GM12878 (cell line): ENCODE measurements around the gene LETM1. TPM values are rescaled to one million over a fixed set of nuclear protein-coding genes. Genes with fewer than 3 reads are reported as not detected.

Experiments used
- ATAC-seq: fragments of 200-7000 bp; cut with Tn5 transposase; 3 replicates; pipeline ENCODE4 v1.9.1; 2020; ENCODE audit warnings: mild to moderate bottlenecking, moderate library complexity
- BruUV-seq: library from RNA; stranded (reverse); fragments of 400-500 nt; replicated peaks from 2 replicates; lab custom pipeline; 2021; lab: Mats Ljungman, UMichigan
- CTCF ChIA-PET: fragments of 300-600 bp; sonication (Branson Sonifier 250); formaldehyde crosslinking; extraction: SDS; loops from one replicate; lab custom pipeline; 2021; ENCODE audit warnings: inconsistent platforms; lab: Yijun Ruan, JAX
- POLR2A ChIA-PET: fragments of 350-600 bp; formaldehyde crosslinking; extraction: SDS; loops from one replicate; lab custom pipeline; 2021; ENCODE audit warnings: inconsistent platforms; lab: Charles Lee
- RAD21 ChIA-PET: fragments of 300-600 bp; sonication (Branson Sonifier 250); formaldehyde crosslinking; loops from one replicate; lab custom pipeline; 2023; ENCODE audit warnings: antibody characterized with exemption; ENCODE audit not compliant: unreplicated experiment; lab: Charles Lee
- SMC1A ChIA-PET: fragments of 300-600 bp; sonication (Branson Sonifier 250); formaldehyde crosslinking; loops from one replicate; lab custom pipeline; 2023; ENCODE audit not compliant: unreplicated experiment, uncharacterized antibody; lab: Charles Lee
- DNase-seq: peaks from one replicate; pipeline ENCODE4 v3.0.0-alpha.2; 2011; ENCODE audit warnings: low read depth, low spot score
- FAIRE-seq: peaks from 3 replicates; lab custom pipeline; 2011; peaks lifted over from hg19 to GRCh38; lab: Jason Lieb, UNC
- H2AFZ ChIP-seq: 2 replicates; pipeline ENCODE4 v1.6.0; 2011; ENCODE audit warnings: low read depth, low read length, control low read depth; ENCODE audit not compliant: control insufficient read depth
- H3K27ac ChIP-seq: 2 replicates; pipeline ENCODE4 v1.5.1; 2011; ENCODE audit warnings: control low read depth; ENCODE audit not compliant: control insufficient read depth, insufficient read depth
- H3K27me3 ChIP-seq, 2 experiments: replicated peaks in 1 of 2; 2 replicates each; pipeline versions ENCODE4 v1.6.0 to v1.6.1; 2011; ENCODE audit warnings: low read length in 1 of 2; ENCODE audit not compliant: control insufficient read depth in 2 of 2, insufficient read depth in 2 of 2
- H3K36me3 ChIP-seq, 2 experiments: 2 replicates each; pipeline ENCODE4 v1.5.1; 2011; ENCODE audit warnings: low read length in 1 of 2; ENCODE audit not compliant: control insufficient read depth in 2 of 2, insufficient read depth in 2 of 2
- H3K4me1 ChIP-seq: 2 replicates; pipeline ENCODE4 v1.6.1; 2011; ENCODE audit warnings: mild to moderate bottlenecking, low read length, moderate library complexity, mixed read lengths; ENCODE audit not compliant: control insufficient read depth, insufficient read depth
- H3K4me2 ChIP-seq: 2 replicates; pipeline ENCODE4 v1.6.0; 2011; ENCODE audit warnings: control low read depth; ENCODE audit not compliant: control insufficient read depth, insufficient read depth
- H3K4me3 ChIP-seq: fragments of 200-600 bp; sonication (generic); 2 replicates; pipeline ENCODE4 v1.5.1; 2016
- H3K79me2 ChIP-seq: 2 replicates; pipeline ENCODE4 v1.6.0; 2011; ENCODE audit warnings: low read length; ENCODE audit not compliant: control insufficient read depth, insufficient read depth
- H3K9ac ChIP-seq: 2 replicates; pipeline ENCODE4 v1.8.0; 2011; ENCODE audit warnings: low read length, control low read depth, mixed read lengths; ENCODE audit not compliant: control insufficient read depth, insufficient read depth
- H3K9me3 ChIP-seq: replicated peaks from 3 replicates; pipeline ENCODE4 v1.5.1; 2011; ENCODE audit warnings: mild to moderate bottlenecking, low read length; ENCODE audit not compliant: control insufficient read depth, insufficient read depth
- H4K20me1 ChIP-seq: 2 replicates; pipeline ENCODE4 v1.6.0; 2011; ENCODE audit not compliant: control insufficient read depth, insufficient read depth
- CEBPB ChIP-seq, 2 experiments: fragments of 150-350 bp in 1 of 2; IDR thresholded peaks; 2 replicates each; pipeline ENCODE4 v1.6.1; 2012 to 2014; ENCODE audit warnings: low read depth in 2 of 2, low read length in 2 of 2, borderline replicate concordance in 1 of 2, inconsistent platforms in 1 of 2
- IKZF1 ChIP-seq: fragments of 450-650 bp; conservative IDR thresholded peaks from 2 replicates; pipeline ENCODE4 v1.6.1; 2017; ENCODE audit warnings: antibody characterized with exemption, mild to moderate bottlenecking
- MXI1 ChIP-seq: fragments of 150-350 bp; IDR thresholded peaks from 2 replicates; pipeline ENCODE4 v1.6.1; 2011; ENCODE audit warnings: low read depth, mild to moderate bottlenecking, inconsistent platforms, low read length, improper control_type of control experiment
- NFXL1 ChIP-seq: fragments of 450-650 bp; IDR thresholded peaks from 2 replicates; pipeline ENCODE4 v1.6.1; 2017; ENCODE audit warnings: antibody characterized with exemption, mild to moderate bottlenecking, borderline replicate concordance
- POLR2AphosphoS5 ChIP-seq: IDR thresholded peaks from 2 replicates; pipeline ENCODE4 v1.6.1; 2011; ENCODE audit warnings: mild to moderate bottlenecking, low read length, inconsistent platforms
- SPI1 ChIP-seq: IDR thresholded peaks from 2 replicates; pipeline ENCODE4 v1.6.1; 2011; ENCODE audit warnings: low read depth, mild to moderate bottlenecking, low read length, moderate library complexity, borderline replicate concordance; ENCODE audit not compliant: insufficient read depth
- TCF3 ChIP-seq: IDR thresholded peaks from 2 replicates; pipeline ENCODE4 v1.6.1; 2012; ENCODE audit warnings: low read depth, mild to moderate bottlenecking, low read length, borderline replicate concordance; ENCODE audit not compliant: insufficient read depth
- YY1 ChIP-seq: IDR thresholded peaks from 2 replicates; pipeline ENCODE4 v1.6.1; 2011; ENCODE audit warnings: low read depth, mild to moderate bottlenecking, low read length
- ZBED1 ChIP-seq: IDR thresholded peaks from 2 replicates; pipeline ENCODE4 v1.6.1; 2016; ENCODE audit warnings: borderline replicate concordance
- WGBS: methylation state at CpG from one replicate; pipeline ENCODE4 v1.1.6; 2016; ENCODE audit warnings: low lambda C conversion rate; ENCODE audit not compliant: insufficient replicate concordance, insufficient coverage; ENCODE audit errors: missing lambda C conversion rate; 5-methylcytosine and 5-hydroxymethylcytosine counted together
- in situ Hi-C: fragments of 300-500 bp; cut with MboI; formaldehyde crosslinking; loops from 9 replicates; pipeline ENCODE4 v1.14.3; 2018; ENCODE audit warnings: mixed read lengths
- intact Hi-C: fragments of 100-400 bp; cut with micrococcal nuclease; formaldehyde crosslinking; loops from one replicate; pipeline ENCODE4 v1.14.2; 2022; ENCODE audit not compliant: unreplicated experiment
- polyA plus RNA-seq, 11 experiments: library from polyadenylated mRNA; depleted of rRNA in 4 of 11; unstranded in 6 of 11; stranded (reverse) in 5 of 11; fragments of >200 nt; fragmentation: Nextera tagmentation in 4 of 11; fragmentation: Illumina TruSeq in 1 of 11; extraction: Ambion mirVana in 4 of 11; extraction: Trizol in 1 of 11; gene quantifications; 1 replicate in 1 of 11; 2 replicates in 10 of 11; pipeline versions ENCODE4 v1.2.1 to v1.2.3, GENCODE V29; 2011 to 2016; ENCODE audit warnings: inconsistent platforms in 2 of 11, missing spikeins in 2 of 11, low read depth in 1 of 11
- total RNA-seq, 4 experiments: library from RNA; depleted of rRNA in 3 of 4; stranded (reverse); fragments of >200 nt in 3 of 4; fragmentation: Illumina TruSeq in 1 of 4; extraction: Trizol in 1 of 4; gene quantifications; 2 replicates each; pipeline versions ENCODE4 v1.2.1 to v1.2.3, GENCODE V29; 2013 to 2021
- TF ChIP-seq, protein P1 (sequence below): fragments of 450-650 bp; IDR thresholded peaks from 2 replicates; pipeline ENCODE4 v1.6.1; 2017; ENCODE audit warnings: borderline replicate concordance
- TF ChIP-seq, protein P2 (sequence below): IDR thresholded peaks from 2 replicates; pipeline ENCODE4 v1.6.1; 2012; ENCODE audit warnings: low read depth, low read length, improper control_type of control experiment

The LETM1 gene
- total and polyA plus RNA-seq, 10 of the 15 experiments (the other 5 are each of a cell fraction or from before 2014, with no cell fraction given), result 2.6 to 65.2 (median 30.2) TPM

DNA sequence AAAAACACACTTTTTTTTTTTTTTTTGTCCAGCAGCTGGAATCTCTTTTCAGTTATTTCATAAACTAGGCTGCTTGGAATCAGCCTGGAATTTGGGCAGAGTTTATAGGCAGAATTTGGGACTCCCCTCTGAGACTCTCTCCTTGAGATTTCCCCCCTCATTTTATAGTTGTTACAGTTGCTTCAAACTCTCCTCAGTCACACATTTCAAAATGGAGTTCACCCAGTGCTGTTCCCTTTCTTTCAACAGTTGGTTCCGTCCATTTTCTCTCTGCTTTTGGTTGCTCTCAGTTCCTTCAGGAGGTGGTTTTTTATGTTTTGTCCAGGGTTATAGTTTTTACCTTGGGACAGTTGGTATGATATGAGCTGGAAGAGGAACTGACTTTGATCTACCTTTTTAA, 42.7 kb upstream of the LETM1 start:
- intact Hi-C loops, result loop anchor here (1.0 to 5.0 kb wide), 4 partner anchors 26 to 150 kb away; no protein-coding TSS in a partner anchor
- Histone ChIP-seq H3K9ac (no peak overlapping the region), H3K4me3 (no peak overlapping the region), H3K27ac (no peak overlapping the region; the same call in 1 of the 2 replicates), H3K79me2 (peaks cover 76% of the 10 kb centered on the region), H3K4me2 (0 out of 2 replicates have a peak overlapping the region, but pooled peaks have one; percentile 47), H3K4me1 (peaks cover 6% of the 10 kb centered on the region), H2AFZ (0 out of 2 replicates have a peak overlapping the region, but pooled peaks have one; percentile 29), H3K27me3 (no peaks in the 10 kb centered on the region), H3K9me3 (no peaks in the 10 kb centered on the region)
- DNase-seq, result no peak
- no peak for FAIRE-seq
- BruUV-seq, result no TSS peak
- 13% methylated on average over 1 of the region's 1 CpG for WGBS
- RAD21 ChIA-PET, result interaction anchor here (1.1 to 2.4 kb wide), 10 partner anchors 12 to 205 kb away, joined by 3 to 16 read pairs (median 5); partner anchors contain the start of gene LETM1
- TF ChIP-seq, protein P1, sequence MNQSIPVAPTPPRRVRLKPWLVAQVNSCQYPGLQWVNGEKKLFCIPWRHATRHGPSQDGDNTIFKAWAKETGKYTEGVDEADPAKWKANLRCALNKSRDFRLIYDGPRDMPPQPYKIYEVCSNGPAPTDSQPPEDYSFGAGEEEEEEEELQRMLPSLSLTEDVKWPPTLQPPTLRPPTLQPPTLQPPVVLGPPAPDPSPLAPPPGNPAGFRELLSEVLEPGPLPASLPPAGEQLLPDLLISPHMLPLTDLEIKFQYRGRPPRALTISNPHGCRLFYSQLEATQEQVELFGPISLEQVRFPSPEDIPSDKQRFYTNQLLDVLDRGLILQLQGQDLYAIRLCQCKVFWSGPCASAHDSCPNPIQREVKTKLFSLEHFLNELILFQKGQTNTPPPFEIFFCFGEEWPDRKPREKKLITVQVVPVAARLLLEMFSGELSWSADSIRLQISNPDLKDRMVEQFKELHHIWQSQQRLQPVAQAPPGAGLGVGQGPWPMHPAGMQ, result no peak
- TF ChIP-seq YY1, result peak; percentile 51; the same call in 1 of the 2 replicates
- TF ChIP-seq, all 136 proteins: peak for 1
- in situ Hi-C loops, result no loop called here
- CTCF ChIA-PET, result interaction anchor here (1.2 to 4.5 kb wide), 21 partner anchors 10 to 178 kb away, joined by 3 to 38 read pairs (median 11); partner anchors contain the start of gene TMEM129
- Histone ChIP-seq H3K36me3 (peaks cover 22 to 33% of the 10 kb centered on the region in 2 experiments), H4K20me1 (peaks cover 8% of the 10 kb centered on the region; the same call in 1 of the 2 replicates)
- ATAC-seq, result peak; percentile 29
- POLR2A ChIA-PET, result interaction anchor here (0.6 kb wide), 1 partner anchor 40 kb away, joined by 4 read pairs; no protein-coding TSS in a partner anchor
- SMC1A ChIA-PET, result interaction anchor here (0.6 to 4.0 kb wide), 17 partner anchors 9 to 168 kb away, joined by 3 to 25 read pairs (median 6); no protein-coding TSS in a partner anchor

DNA sequence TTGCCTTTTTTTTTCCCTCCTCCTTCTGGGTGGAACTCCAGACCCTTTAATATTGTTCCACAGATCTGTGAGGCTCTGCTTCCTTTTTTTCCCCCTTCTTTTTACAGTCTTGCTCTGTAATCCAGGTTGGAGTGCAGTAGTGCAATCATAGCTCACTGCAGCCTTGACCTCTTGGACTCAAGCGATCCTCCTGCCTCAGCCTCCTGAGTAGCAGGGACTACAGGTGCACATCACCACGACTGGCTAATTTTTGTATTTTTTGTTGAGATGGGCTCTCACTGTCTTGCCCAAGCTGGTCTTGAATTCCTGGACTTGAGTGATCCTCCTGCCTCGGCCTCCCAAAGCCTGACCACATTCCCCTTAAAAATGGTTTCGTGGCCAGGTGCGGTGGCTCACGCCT, 42.1 kb upstream of the LETM1 start:
- ChIA-PET POLR2A (no interaction called here), SMC1A (interaction anchor here (1.6 to 4.0 kb wide), 7 partner anchors 10 to 60 kb away, joined by 4 to 20 read pairs (median 7); no protein-coding TSS in a partner anchor), RAD21 (interaction anchor here (1.2 to 1.7 kb wide), 3 partner anchors 62 to 205 kb away, joined by 3 to 5 read pairs (median 3); no protein-coding TSS in a partner anchor), CTCF (interaction anchor here (1.0 to 3.9 kb wide), 10 partner anchors 10 to 177 kb away, joined by 3 to 38 read pairs (median 10); partner anchors contain the start of gene TMEM129)
- no peaks in the 10 kb centered on the region for H3K27me3 ChIP-seq
- WGBS, result 93% methylated on average over 6 of the region's 6 CpGs
- in situ Hi-C loops (no loop called here), intact Hi-C loops (loop anchor here (2.0 to 5.0 kb wide), 2 partner anchors 25 to 46 kb away; no protein-coding TSS in a partner anchor)
- no TSS peak for BruUV-seq
- H3K79me2 ChIP-seq, result peaks cover 78% of the 10 kb centered on the region
- no peak for ATAC-seq
- peaks cover 8% of the 10 kb centered on the region; the same call in 1 of the 2 replicates for H4K20me1 ChIP-seq
- no peak overlapping the region for H3K4me2 ChIP-seq
- H3K9me3 ChIP-seq, result no peaks in the 10 kb centered on the region
- peaks cover 6% of the 10 kb centered on the region for H3K4me1 ChIP-seq
- H3K27ac ChIP-seq, result no peak overlapping the region
- no peak overlapping the region for H3K4me3 ChIP-seq
- no peak overlapping the region for H3K9ac ChIP-seq
- peaks cover 18 to 32% of the 10 kb centered on the region in 2 experiments for H3K36me3 ChIP-seq
- DNase-seq, result no peak
- no peak overlapping the region for H2AFZ ChIP-seq
- FAIRE-seq, result no peak
- TF ChIP-seq TCF3, result no peak
- TF ChIP-seq SPI1, result no peak
- TF ChIP-seq CEBPB (IDR thresholded peaks at IDR 0.05; ENCODE audit: borderline replicate concordance in 1 of 2, low read depth in 2 of 2, low read length in 2 of 2), result no peak
- TF ChIP-seq MXI1, result no peak
- no peak for TF ChIP-seq POLR2AphosphoS5
- TF ChIP-seq, protein P2, sequence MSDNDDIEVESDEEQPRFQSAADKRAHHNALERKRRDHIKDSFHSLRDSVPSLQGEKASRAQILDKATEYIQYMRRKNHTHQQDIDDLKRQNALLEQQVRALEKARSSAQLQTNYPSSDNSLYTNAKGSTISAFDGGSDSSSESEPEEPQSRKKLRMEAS, result no peak
- no peak for TF ChIP-seq IKZF1
- no peak for TF ChIP-seq NFXL1
- no peak for TF ChIP-seq ZBED1
